Measurements from ENCODE around the gene ALDH1L1.

DNA sequence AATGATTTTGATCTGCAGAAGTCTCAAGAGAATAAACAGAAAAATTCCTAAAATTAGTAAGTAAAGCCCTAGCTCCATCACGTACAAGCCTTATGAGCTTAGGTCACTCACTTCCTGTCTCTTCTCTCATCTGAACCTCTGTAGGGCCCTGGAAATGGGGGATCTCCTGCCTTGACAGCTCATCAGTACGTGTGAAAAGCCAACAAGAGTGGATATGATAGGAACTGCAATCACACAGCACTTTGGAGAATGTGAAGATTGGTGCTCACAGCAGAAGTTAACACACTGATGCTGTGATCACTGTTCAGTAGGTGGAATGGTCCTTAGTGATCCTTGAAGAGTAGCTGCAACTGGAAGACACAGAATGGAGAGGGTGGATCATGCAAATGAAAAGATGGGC, 27.8 kb upstream of the ALDH1L1 start:
- TF ChIP-seq ATF3 (CRISPR knock-in tag; IDR thresholded peaks at IDR 0.05) (no peak), PTBP1 (IDR thresholded peaks at IDR 0.05; ENCODE audit: low read depth, low read length, poor library complexity, severe bottlenecking) (no peak), HOXA7 (CRISPR knock-in tag; IDR thresholded peaks at IDR 0.05) (no peak), ETS1 (CRISPR knock-in tag; IDR thresholded peaks at IDR 0.05) (no peak), CHD2 (IDR thresholded peaks at IDR 0.05; ENCODE audit: low read depth, low read length) (no peak), MAFF (IDR thresholded peaks at IDR 0.05; ENCODE audit: low read depth, low read length) (no peak), KLF6 (CRISPR knock-in tag; IDR thresholded peaks at IDR 0.05) (no peak), ZNF891 (CRISPR knock-in tag; IDR thresholded peaks at IDR 0.05) (no peak)

All from HepG2 (cell line).